Adrenal gland (tissue), 5 donors: Measurements from ENCODE around the gene COBLL1.

ENCODE experiments used
- POLR2A ChIP-seq, 2 donors: fragments of 450-650 bp; IDR thresholded peaks; one replicate each; pipeline ENCODE4 v1.6.1; 2017; ENCODE audit warnings: antibody characterized with exemption in 2 of 2, mild to moderate bottlenecking in 2 of 2, moderate library complexity in 1 of 2
- TF ChIP-seq, protein P1 (sequence below), 6 experiments: fragments of 450-650 bp in 4 of 6; fragments of 200-600 bp in 2 of 6; sonication (generic) in 1 of 6; IDR thresholded peaks; 1 replicate in 5 of 6; 2 replicates in 1 of 6; pipeline versions ENCODE4 v1.5.1 to v1.8.0; 2016 to 2021; ENCODE audit warnings: antibody characterized with exemption in 6 of 6, mild to moderate bottlenecking in 2 of 6, moderate library complexity in 1 of 6
- donor health status: DM: no; HTN: no; CAD: no.

DNA sequence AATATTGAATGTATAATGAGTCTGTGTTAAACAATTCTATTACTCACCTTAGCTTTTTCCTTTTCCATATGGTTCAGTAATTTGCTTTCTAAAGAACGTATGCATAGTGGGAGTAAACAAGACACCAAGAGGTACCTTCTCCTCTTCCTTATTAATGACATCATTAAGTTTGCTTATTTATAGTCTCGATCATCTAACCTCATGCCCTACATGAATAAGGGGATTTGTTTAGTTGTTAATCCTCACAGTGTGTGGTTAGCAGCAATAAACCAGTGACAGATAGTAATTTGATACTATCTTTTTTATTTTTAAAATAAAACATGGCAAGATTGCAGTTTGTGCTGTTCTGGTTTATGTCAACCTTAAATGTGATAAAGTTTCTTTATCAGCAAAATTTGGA is 69.7 kb downstream of the COBLL1 start:
- TF ChIP-seq, protein P1, sequence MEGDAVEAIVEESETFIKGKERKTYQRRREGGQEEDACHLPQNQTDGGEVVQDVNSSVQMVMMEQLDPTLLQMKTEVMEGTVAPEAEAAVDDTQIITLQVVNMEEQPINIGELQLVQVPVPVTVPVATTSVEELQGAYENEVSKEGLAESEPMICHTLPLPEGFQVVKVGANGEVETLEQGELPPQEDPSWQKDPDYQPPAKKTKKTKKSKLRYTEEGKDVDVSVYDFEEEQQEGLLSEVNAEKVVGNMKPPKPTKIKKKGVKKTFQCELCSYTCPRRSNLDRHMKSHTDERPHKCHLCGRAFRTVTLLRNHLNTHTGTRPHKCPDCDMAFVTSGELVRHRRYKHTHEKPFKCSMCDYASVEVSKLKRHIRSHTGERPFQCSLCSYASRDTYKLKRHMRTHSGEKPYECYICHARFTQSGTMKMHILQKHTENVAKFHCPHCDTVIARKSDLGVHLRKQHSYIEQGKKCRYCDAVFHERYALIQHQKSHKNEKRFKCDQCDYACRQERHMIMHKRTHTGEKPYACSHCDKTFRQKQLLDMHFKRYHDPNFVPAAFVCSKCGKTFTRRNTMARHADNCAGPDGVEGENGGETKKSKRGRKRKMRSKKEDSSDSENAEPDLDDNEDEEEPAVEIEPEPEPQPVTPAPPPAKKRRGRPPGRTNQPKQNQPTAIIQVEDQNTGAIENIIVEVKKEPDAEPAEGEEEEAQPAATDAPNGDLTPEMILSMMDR (IDR thresholded peaks at IDR 0.05) = no peak
- no peak for TF ChIP-seq POLR2A (IDR thresholded peaks at IDR 0.05)
